ENCODE results near the gene PADI1.
A peak's percentile ranks its signal among the peaks of the same experiment; 100 is the strongest.

Gene PADI1

DNA sequence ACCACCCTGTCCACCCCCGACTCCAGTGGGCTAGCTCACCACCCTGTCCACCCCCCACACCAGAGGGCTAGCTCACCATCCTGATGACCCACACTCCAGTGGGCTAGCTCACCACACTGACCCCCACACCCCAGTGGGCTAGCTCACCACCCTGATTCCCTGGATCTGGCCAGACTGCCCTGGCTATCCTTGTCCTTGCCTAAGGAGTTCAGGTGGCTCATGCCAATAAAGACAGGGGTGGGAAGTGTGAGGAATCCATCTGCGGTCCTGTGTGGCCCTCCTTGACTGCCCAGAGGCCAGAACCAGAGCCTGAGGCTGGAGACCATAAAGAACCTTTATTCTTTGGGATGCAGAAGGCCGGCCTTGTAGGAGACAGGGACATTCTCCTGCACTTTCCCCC is 3.6 kb downstream of the PADI1 start:
- Mint-ChIP-seq H3K36me3 (ENCODE audit: low read depth) (no peaks in the 10 kb centered on the region), H3K4me3 (peak overlapping the region; percentile 32), H3K4me1 (peaks cover 85% of the 10 kb centered on the region), H3K27me3 (ENCODE audit: low read depth, poor library complexity) (peaks cover 21% of the 10 kb centered on the region), H3K27ac (peak overlapping the region; percentile 93), H3K9me3 (no peaks in the 10 kb centered on the region)
- TF ChIP-seq, protein P1, sequence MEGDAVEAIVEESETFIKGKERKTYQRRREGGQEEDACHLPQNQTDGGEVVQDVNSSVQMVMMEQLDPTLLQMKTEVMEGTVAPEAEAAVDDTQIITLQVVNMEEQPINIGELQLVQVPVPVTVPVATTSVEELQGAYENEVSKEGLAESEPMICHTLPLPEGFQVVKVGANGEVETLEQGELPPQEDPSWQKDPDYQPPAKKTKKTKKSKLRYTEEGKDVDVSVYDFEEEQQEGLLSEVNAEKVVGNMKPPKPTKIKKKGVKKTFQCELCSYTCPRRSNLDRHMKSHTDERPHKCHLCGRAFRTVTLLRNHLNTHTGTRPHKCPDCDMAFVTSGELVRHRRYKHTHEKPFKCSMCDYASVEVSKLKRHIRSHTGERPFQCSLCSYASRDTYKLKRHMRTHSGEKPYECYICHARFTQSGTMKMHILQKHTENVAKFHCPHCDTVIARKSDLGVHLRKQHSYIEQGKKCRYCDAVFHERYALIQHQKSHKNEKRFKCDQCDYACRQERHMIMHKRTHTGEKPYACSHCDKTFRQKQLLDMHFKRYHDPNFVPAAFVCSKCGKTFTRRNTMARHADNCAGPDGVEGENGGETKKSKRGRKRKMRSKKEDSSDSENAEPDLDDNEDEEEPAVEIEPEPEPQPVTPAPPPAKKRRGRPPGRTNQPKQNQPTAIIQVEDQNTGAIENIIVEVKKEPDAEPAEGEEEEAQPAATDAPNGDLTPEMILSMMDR (IDR thresholded peaks at IDR 0.05): no peak
- DNase-seq: no peak

- peak overlapping the region; percentile 93 for H3K27ac Mint-ChIP-seq
- H3K4me3 Mint-ChIP-seq: no peak overlapping the region
- H3K9me3 Mint-ChIP-seq: no peaks in the 10 kb centered on the region
- peaks cover 14% of the 10 kb centered on the region for H3K27me3 Mint-ChIP-seq (ENCODE audit: low read depth, poor library complexity)
- TF ChIP-seq, protein P1 (IDR thresholded peaks at IDR 0.05): no peak
- peaks cover 93% of the 10 kb centered on the region for H3K4me1 Mint-ChIP-seq
- no peaks in the 10 kb centered on the region for H3K36me3 Mint-ChIP-seq (ENCODE audit: low read depth)
- DNase-seq: no peak
Measured at GRCh38 chr1:17209430-17209829, 4.5 kb downstream of the PADI1 start.

GRCh38 chr1:17210176-17210575 is 5.2 kb downstream of the PADI1 start:
- Mint-ChIP-seq H3K36me3 (ENCODE audit: low read depth) (no peaks in the 10 kb centered on the region), H3K4me1 (peaks cover 93% of the 10 kb centered on the region), H3K9me3 (no peaks in the 10 kb centered on the region), H3K27ac (no peak overlapping the region), H3K4me3 (no peak overlapping the region), H3K27me3 (ENCODE audit: low read depth, poor library complexity) (peaks cover 7% of the 10 kb centered on the region)
- DNase-seq: no peak
- TF ChIP-seq, protein P1 (IDR thresholded peaks at IDR 0.05): no peak

GRCh38 chr1:17211377-17211776 is 6.4 kb downstream of the PADI1 start:
- DNase-seq: no peak
- TF ChIP-seq, protein P1 (IDR thresholded peaks at IDR 0.05): no peak
- peaks cover 93% of the 10 kb centered on the region for H3K4me1 Mint-ChIP-seq
- H3K36me3 Mint-ChIP-seq (ENCODE audit: low read depth): no peaks in the 10 kb centered on the region
- no peak overlapping the region for H3K27ac Mint-ChIP-seq
- peaks cover 11% of the 10 kb centered on the region for H3K27me3 Mint-ChIP-seq (ENCODE audit: low read depth, poor library complexity)
- no peaks in the 10 kb centered on the region for H3K9me3 Mint-ChIP-seq
- H3K4me3 Mint-ChIP-seq: no peak overlapping the region

DNA sequence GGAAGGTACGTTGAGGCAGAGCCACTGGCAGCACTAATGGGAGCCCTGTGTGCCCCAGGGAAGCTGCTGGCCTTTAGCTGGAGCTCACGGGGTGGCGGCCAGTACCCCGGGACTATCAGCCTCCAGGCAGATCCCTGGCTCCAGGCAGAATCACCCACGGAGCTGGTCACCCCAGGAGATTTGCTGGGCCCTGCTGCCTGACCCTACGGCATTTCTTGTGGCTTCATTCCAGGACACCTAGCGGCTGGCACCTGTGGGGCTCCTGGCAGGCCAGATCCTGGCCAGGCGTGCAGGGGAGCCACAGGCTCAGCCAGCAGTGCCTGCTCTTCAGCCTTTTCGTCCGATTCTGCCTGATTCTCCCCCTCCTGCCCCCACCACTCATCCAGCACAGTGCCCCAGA is 7.1 kb downstream of the PADI1 start:
- H3K4me3 Mint-ChIP-seq: no peak overlapping the region
- TF ChIP-seq, protein P1 (IDR thresholded peaks at IDR 0.05): no peak
- H3K4me1 Mint-ChIP-seq: peaks cover 88% of the 10 kb centered on the region
- peaks cover 9% of the 10 kb centered on the region for H3K27me3 Mint-ChIP-seq (ENCODE audit: low read depth, poor library complexity)
- H3K36me3 Mint-ChIP-seq (ENCODE audit: low read depth): no peaks in the 10 kb centered on the region
- DNase-seq: no peak
- H3K9me3 Mint-ChIP-seq: no peaks in the 10 kb centered on the region
- peak overlapping the region; percentile 81 for H3K27ac Mint-ChIP-seq

DNA sequence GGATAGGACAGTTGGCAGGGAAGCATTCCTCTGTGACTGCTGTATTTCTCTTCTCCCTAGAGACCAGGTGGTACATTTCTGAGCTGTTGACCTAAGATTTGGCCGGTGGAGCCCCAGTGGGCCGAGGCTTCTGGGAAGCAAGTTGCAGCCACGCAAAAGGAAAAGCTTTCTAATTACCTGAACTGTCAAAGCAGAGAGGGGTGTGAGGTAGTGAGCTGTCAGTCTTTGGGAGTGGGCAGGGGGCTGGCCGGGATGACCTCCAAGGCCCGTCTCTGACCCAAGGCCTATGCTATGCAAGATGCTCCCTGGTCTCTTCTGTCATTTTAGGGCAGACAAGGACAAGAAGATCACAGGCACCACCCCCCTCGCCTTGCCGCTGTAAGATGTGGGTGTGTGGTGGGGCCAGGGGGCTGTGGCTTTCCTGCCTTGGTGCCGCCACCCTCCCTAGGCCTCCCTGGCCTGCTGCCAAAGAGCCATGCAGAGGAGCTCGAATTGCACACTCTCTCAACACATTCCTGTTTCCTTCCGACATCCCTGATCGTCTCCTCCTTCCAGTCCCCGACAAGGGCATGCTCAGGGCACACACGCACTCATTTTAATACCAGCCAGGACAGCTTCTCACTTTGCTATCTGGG is 7.7 kb downstream of the PADI1 start:
- Mint-ChIP-seq H3K4me1 (peaks cover 82% of the 10 kb centered on the region), H3K9me3 (no peaks in the 10 kb centered on the region), H3K27ac (peak overlapping the region; percentile 81), H3K27me3 (ENCODE audit: low read depth, poor library complexity) (peaks cover 7% of the 10 kb centered on the region), H3K4me3 (peak overlapping the region; percentile 23), H3K36me3 (ENCODE audit: low read depth) (no peaks in the 10 kb centered on the region)
- TF ChIP-seq, protein P1 (IDR thresholded peaks at IDR 0.05): no peak
- DNase-seq: peak; percentile 52

All from nephron progenitor cell (in vitro differentiated cells).